Right lobe of liver (tissue), 6 donors: ENCODE data around the gene KMT5B. TPM values are rescaled to one million over a fixed set of nuclear protein-coding genes. Genes with fewer than 3 reads are reported as not detected.
A peak's percentile ranks its signal among the peaks of the same experiment; 100 is the strongest.

ENCODE experiments used
- ATAC-seq, 4 donors: fragments of 200-7000 bp; cut with Tn5 transposase; one replicate each; pipeline ENCODE4 v1.9.1; 2020; ENCODE audit warnings: mild to moderate bottlenecking in 4 of 4, moderate library complexity in 4 of 4
- DNase-seq, 3 donors: peaks; one replicate each; pipeline ENCODE4 v3.0.0-alpha.2; 2020
- H3K27ac ChIP-seq, 3 donors: fragments of 200-600 bp; one replicate each; pipeline ENCODE4 v1.8.0; 2022
- H3K27me3 ChIP-seq, 2 donors: fragments of 200-600 bp; one replicate each; pipeline ENCODE4 v1.8.0; 2022
- H3K36me3 ChIP-seq, 4 donors: fragments of 200-600 bp; sonication (generic) in 1 of 4; one replicate each; pipeline versions ENCODE4 v1.5.1 to v1.8.0; 2017 to 2022; ENCODE audit warnings: control low read depth in 1 of 4
- H3K4me1 ChIP-seq, 4 donors: fragments of 200-600 bp; sonication (generic) in 1 of 4; one replicate each; pipeline versions ENCODE4 v1.5.1 to v1.8.0; 2017 to 2022; ENCODE audit warnings: control low read depth in 1 of 4
- H3K4me3 ChIP-seq, 3 donors: fragments of 200-600 bp; one replicate each; pipeline ENCODE4 v1.8.0; 2022
- H3K9me3 ChIP-seq, 4 donors: fragments of 200-600 bp; sonication (generic) in 1 of 4; one replicate each; pipeline versions ENCODE4 v1.5.1 to v1.8.0; 2017 to 2022; ENCODE audit warnings: control low read depth in 1 of 4
- POLR2A ChIP-seq: fragments of 450-650 bp; IDR thresholded peaks from one replicate; pipeline ENCODE4 v1.6.1; 2017; ENCODE audit warnings: antibody characterized with exemption, mild to moderate bottlenecking
- WGBS: methylation state at CpG from one replicate; pipeline ENCODE4 v1.1.6; 2018; ENCODE audit warnings: low coverage, low lambda C conversion rate; ENCODE audit not compliant: insufficient coverage; ENCODE audit errors: missing lambda C conversion rate; 5-methylcytosine and 5-hydroxymethylcytosine counted together
- intact Hi-C, 2 donors: fragments of 100-400 bp; cut with DNase I; formaldehyde crosslinking; loops; one replicate each; pipeline versions ENCODE4 v1.11.2 to v1.14.1; 2022
- total RNA-seq, 6 experiments: library from RNA; depleted of rRNA in 2 of 6; stranded (reverse); fragments of >200 nt in 2 of 6; fragmentation: NEBNext Ultra II Directional in 3 of 6; extraction: Animal tissue kit (Norgen Biotek cat#: 25700) in 3 of 6; gene quantifications; one replicate each; pipeline versions ENCODE4 v1.1.0 to v1.2.4, GENCODE V29; 2016 to 2023
- TF ChIP-seq, protein P1 (sequence below), 4 donors: fragments of 200-600 bp in 3 of 4; fragments of 450-650 bp in 1 of 4; IDR thresholded peaks; one replicate each; pipeline versions ENCODE4 v1.5.1 to v1.8.0; 2016 to 2022; ENCODE audit warnings: antibody characterized with exemption in 4 of 4, mild to moderate bottlenecking in 2 of 4
- donor health status: DM: no; HTN: yes; CAD: no.
- donor health status: DM: no; HTN: no; CAD: no.
- donor health status: DM: no; HTN: no; CAD: no.
- donor health status: DM: no; HTN: yes; CAD: no.
- donor health status: DM: no; HTN: yes; CAD: no.

The KMT5B gene
- total RNA-seq, 6 experiments from 2014 or later, result 14.3 to 25.9 (median 17.6) TPM

DNA sequence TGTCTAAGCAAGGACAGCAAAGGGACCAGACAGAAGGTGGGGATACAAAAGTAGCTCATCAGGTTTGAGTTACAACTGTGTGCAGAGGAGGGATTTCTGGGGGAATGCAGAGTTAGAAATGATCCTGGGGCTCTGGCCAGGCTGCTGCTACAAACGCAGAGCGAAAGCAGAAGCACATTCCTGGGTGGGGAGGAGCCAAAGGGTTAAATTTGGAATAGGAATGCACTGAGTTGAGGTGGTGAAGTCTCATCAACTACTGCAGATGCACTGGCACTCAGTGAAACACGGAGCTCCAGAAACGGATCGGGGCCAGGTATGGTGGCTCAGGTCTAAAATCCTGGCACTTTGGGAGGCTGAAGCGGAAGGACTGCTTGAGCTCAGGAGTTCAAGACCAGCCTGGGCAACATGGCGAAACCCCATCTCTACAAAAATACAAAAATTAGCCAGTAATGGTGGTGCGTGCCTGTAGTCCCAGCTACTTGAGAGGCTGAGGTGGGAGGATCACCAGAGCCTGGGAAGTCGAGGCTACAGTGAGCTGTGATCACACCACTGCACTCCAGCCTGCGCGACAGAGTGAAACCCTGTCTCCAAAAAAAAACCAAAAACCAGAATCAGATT, 95.1 kb downstream of the KMT5B start:
- DNase-seq (no peak), ATAC-seq (no peak)
- H3K9me3 ChIP-seq, result no peaks in the 10 kb centered on the region
- intact Hi-C loops, result no loop called here
- peaks cover 0 to 45% (median 18%) of the 10 kb centered on the region in 4 donors for H3K4me1 ChIP-seq
- 54% methylated on average over 2 of the region's 11 CpGs for WGBS
- peak overlapping the region in 1 of 3 donors; percentile 85 for H3K4me3 ChIP-seq
- no peaks in the 10 kb centered on the region for H3K36me3 ChIP-seq
- H3K27me3 ChIP-seq, result no peaks in the 10 kb centered on the region
- peak overlapping the region in 1 of 3 donors; percentile 100 for H3K27ac ChIP-seq
- TF ChIP-seq, protein P1, sequence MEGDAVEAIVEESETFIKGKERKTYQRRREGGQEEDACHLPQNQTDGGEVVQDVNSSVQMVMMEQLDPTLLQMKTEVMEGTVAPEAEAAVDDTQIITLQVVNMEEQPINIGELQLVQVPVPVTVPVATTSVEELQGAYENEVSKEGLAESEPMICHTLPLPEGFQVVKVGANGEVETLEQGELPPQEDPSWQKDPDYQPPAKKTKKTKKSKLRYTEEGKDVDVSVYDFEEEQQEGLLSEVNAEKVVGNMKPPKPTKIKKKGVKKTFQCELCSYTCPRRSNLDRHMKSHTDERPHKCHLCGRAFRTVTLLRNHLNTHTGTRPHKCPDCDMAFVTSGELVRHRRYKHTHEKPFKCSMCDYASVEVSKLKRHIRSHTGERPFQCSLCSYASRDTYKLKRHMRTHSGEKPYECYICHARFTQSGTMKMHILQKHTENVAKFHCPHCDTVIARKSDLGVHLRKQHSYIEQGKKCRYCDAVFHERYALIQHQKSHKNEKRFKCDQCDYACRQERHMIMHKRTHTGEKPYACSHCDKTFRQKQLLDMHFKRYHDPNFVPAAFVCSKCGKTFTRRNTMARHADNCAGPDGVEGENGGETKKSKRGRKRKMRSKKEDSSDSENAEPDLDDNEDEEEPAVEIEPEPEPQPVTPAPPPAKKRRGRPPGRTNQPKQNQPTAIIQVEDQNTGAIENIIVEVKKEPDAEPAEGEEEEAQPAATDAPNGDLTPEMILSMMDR (IDR thresholded peaks at IDR 0.05), result no peak
- no peak for TF ChIP-seq POLR2A

- ATAC-seq (no peak), DNase-seq (no peak)
- Histone ChIP-seq H3K9me3 (no peaks in the 10 kb centered on the region), H3K4me1 (peaks cover 0 to 37% (median 13%) of the 10 kb centered on the region in 4 donors), H3K27ac (peak overlapping the region in 1 of 3 donors; percentile 3), H3K27me3 (no peaks in the 10 kb centered on the region), H3K4me3 (no peak overlapping the region), H3K36me3 (no peaks in the 10 kb centered on the region)
- TF ChIP-seq, protein P1 (IDR thresholded peaks at IDR 0.05), result no peak
- no peak for TF ChIP-seq POLR2A
- WGBS, result 28% methylated on average over 3 of the region's 3 CpGs
- intact Hi-C loops, result no loop called here
These were observed 96.1 kb downstream of the KMT5B start for GRCh38 chr11:68116974-68117373.

- no peak for ATAC-seq
- intact Hi-C loops, result no loop called here
- H3K9me3 ChIP-seq, result no peaks in the 10 kb centered on the region
- TF ChIP-seq, protein P1 (IDR thresholded peaks at IDR 0.05), result no peak
- no peak for TF ChIP-seq POLR2A
- DNase-seq, result no peak
- 75% methylated on average over 6 of the region's 7 CpGs for WGBS
- peaks cover 0 to 34% (median 10%) of the 10 kb centered on the region in 4 donors for H3K4me1 ChIP-seq
- no peaks in the 10 kb centered on the region for H3K36me3 ChIP-seq
- no peaks in the 10 kb centered on the region for H3K27me3 ChIP-seq
- no peak overlapping the region for H3K4me3 ChIP-seq
- no peak overlapping the region for H3K27ac ChIP-seq
These were observed 97.0 kb downstream of the KMT5B start for GRCh38 chr11:68116126-68116525.

- intact Hi-C loops, result no loop called here
- H3K4me1 ChIP-seq, result peaks cover 0 to 34% (median 10%) of the 10 kb centered on the region in 4 donors
- ATAC-seq (peak in 3 of 4 donors; percentile 13 to 46 (median 43)), DNase-seq (no peak)
- TF ChIP-seq, protein P1 (IDR thresholded peaks at IDR 0.05), result no peak
- TF ChIP-seq POLR2A, result no peak
- 70% methylated on average over 1 of the region's 1 CpG for WGBS
- no peak overlapping the region for H3K27ac ChIP-seq
- H3K9me3 ChIP-seq, result no peaks in the 10 kb centered on the region
- no peaks in the 10 kb centered on the region for H3K36me3 ChIP-seq
- no peak overlapping the region for H3K4me3 ChIP-seq
- no peaks in the 10 kb centered on the region for H3K27me3 ChIP-seq
These were observed 97.8 kb downstream of the KMT5B start for GRCh38 chr11:68115285-68115684.
